K562 (cell line): ENCODE results near the gene SLC6A6. TPM values are rescaled to one million over a fixed set of nuclear protein-coding genes. Genes with fewer than 3 reads are reported as not detected.

Experiments
- ATAC-seq: fragments of 200-7000 bp; cut with Tn5 transposase; 3 replicates; pipeline ENCODE4 v1.9.1; 2020; ENCODE audit warnings: moderate library complexity
- BruUV-seq: library from RNA; stranded (reverse); fragments of 400-500 nt; replicated peaks from 2 replicates; lab custom pipeline; 2021; lab: Mats Ljungman, UMichigan
- CTCF ChIA-PET: fragments of 300-600 bp; formaldehyde crosslinking; extraction: SDS; loops from one replicate; lab custom pipeline; 2021; ENCODE audit warnings: low intra/inter-chr PET ratio; lab: Yijun Ruan, JAX
- POLR2A ChIA-PET: fragments of 300-600, 350-650 bp; sonication (Branson Sonifier 250); formaldehyde crosslinking; extraction: SDS; loops from one replicate; lab custom pipeline; 2021; ENCODE audit warnings: antibody characterized with exemption, inconsistent platforms; lab: Yijun Ruan, JAX
- DNase-seq, 4 experiments: peaks; one replicate each; pipeline versions ENCODE4 v3.0.0 to v3.0.0-alpha.2; 2011 to 2018; ENCODE audit warnings: low spot score in 3 of 4, mixed read lengths in 3 of 4; ENCODE audit errors: extremely low read depth in 1 of 4
- FAIRE-seq: peaks from 2 replicates; lab custom pipeline; 2011; peaks lifted over from hg19 to GRCh38; lab: Jason Lieb, UNC
- H2AFZ ChIP-seq: 2 replicates; pipeline ENCODE4 v1.6.0; 2011; ENCODE audit warnings: low read depth, low read length, control low read depth, inconsistent platforms
- H3K27ac ChIP-seq: fragments of 200-600 bp; 3 replicates; pipeline ENCODE4 v1.8.0; 2011; ENCODE audit warnings: low read depth, mild to moderate bottlenecking, control low read depth, inconsistent platforms, low read length, moderate library complexity, mixed read lengths; ENCODE audit errors: extremely low read depth
- H3K27me3 ChIP-seq, 2 experiments: fragments of 300-600 bp in 1 of 2; 2 replicates in 1 of 2; 3 replicates in 1 of 2; pipeline versions ENCODE4 v1.6.0 to v1.8.0; 2011; ENCODE audit warnings: inconsistent platforms in 2 of 2, low read length in 2 of 2, mild to moderate bottlenecking in 1 of 2, mixed read lengths in 1 of 2, moderate library complexity in 1 of 2; ENCODE audit not compliant: control insufficient read depth in 2 of 2, insufficient read depth in 2 of 2
- H3K36me3 ChIP-seq: fragments of 300-600 bp; 3 replicates; pipeline ENCODE4 v1.8.0; 2011; ENCODE audit warnings: mild to moderate bottlenecking, low read length, inconsistent platforms; ENCODE audit not compliant: control insufficient read depth, insufficient read depth
- H3K4me1 ChIP-seq, 2 experiments: fragments of 200-600 bp in 1 of 2; replicated peaks in 1 of 2; 2 replicates in 1 of 2; 3 replicates in 1 of 2; pipeline versions ENCODE4 v1.5.1 to v1.8.0; 2011; ENCODE audit warnings: inconsistent platforms in 2 of 2, low read length in 2 of 2, mild to moderate bottlenecking in 1 of 2, mixed read lengths in 1 of 2, moderate library complexity in 1 of 2; ENCODE audit not compliant: control insufficient read depth in 2 of 2, insufficient read depth in 2 of 2
- H3K4me2 ChIP-seq: 2 replicates; pipeline ENCODE4 v1.6.1; 2011; ENCODE audit warnings: low read length, control low read depth, inconsistent platforms, mixed read lengths; ENCODE audit not compliant: insufficient read depth
- H3K4me3 ChIP-seq: fragments of 200-600 bp; sonication (generic), shearing (Covaris generic); 2 replicates; pipeline ENCODE4 v1.5.1; 2016; ENCODE audit warnings: control low read depth, inconsistent platforms
- H3K79me2 ChIP-seq: fragments of 200-600 bp; 3 replicates; pipeline ENCODE4 v1.8.0; 2011; ENCODE audit warnings: low read length, inconsistent platforms; ENCODE audit not compliant: control insufficient read depth, insufficient read depth
- H3K9ac ChIP-seq, 2 experiments: 2 replicates each; pipeline versions ENCODE4 v1.6.0 to v1.6.1; 2011; ENCODE audit warnings: low read depth in 2 of 2, low read length in 2 of 2, control low read depth in 1 of 2, inconsistent platforms in 1 of 2, mild to moderate bottlenecking in 1 of 2, mixed read lengths in 1 of 2; ENCODE audit not compliant: insufficient read depth in 1 of 2
- H3K9me1 ChIP-seq: one replicate; pipeline ENCODE4 v1.6.0; 2011; ENCODE audit warnings: inconsistent platforms, mild to moderate bottlenecking, low read length, moderate library complexity; ENCODE audit not compliant: control insufficient read depth, insufficient read depth
- H3K9me3 ChIP-seq: replicated peaks from 2 replicates; pipeline ENCODE4 v1.5.1; 2011; ENCODE audit warnings: low read depth, low read length, inconsistent platforms; ENCODE audit not compliant: control insufficient read depth, insufficient read depth
- H4K20me1 ChIP-seq: replicated peaks from 2 replicates; pipeline ENCODE4 v1.6.1; 2011; ENCODE audit warnings: low read length, inconsistent platforms, mixed read lengths; ENCODE audit not compliant: control insufficient read depth, insufficient read depth
- ATF7 ChIP-seq: fragments of 450-650 bp; IDR thresholded peaks from 2 replicates; pipeline ENCODE4 v1.7.1; 2014; ENCODE audit warnings: mild to moderate bottlenecking, moderate library complexity
- DNMT1 ChIP-seq: fragments of 450-650 bp; IDR thresholded peaks from 2 replicates; pipeline ENCODE4 v1.6.1; 2016; ENCODE audit warnings: antibody characterized with exemption, mild to moderate bottlenecking
- ELF1 ChIP-seq: fragments of 200-800 bp; sonication (Bioruptor generic); IDR thresholded peaks from 2 replicates; pipeline ENCODE4 v1.6.1; 2016; ENCODE audit warnings: missing genetic modification characterization, missing compliant biosample characterization
- ELK1 ChIP-seq: sonication (generic); formaldehyde crosslinking; IDR thresholded peaks from 2 replicates; pipeline ENCODE4 v1.8.1; 2022; ENCODE audit warnings: missing genetic modification reagents
- ETV1 ChIP-seq: fragments of 450-650 bp; conservative IDR thresholded peaks from 2 replicates; pipeline ENCODE4 v1.6.1; 2016; ENCODE audit warnings: missing genetic modification characterization, control low read depth, low read depth, missing compliant biosample characterization
- ETV6 ChIP-seq, 3 experiments: fragments of 150-350 bp in 1 of 3; sonication (generic) in 1 of 3; formaldehyde crosslinking in 1 of 3; IDR thresholded peaks; 2 replicates each; pipeline versions ENCODE4 v1.6.1 to v1.8.0; 2014 to 2022; ENCODE audit warnings: borderline replicate concordance in 2 of 3, low read depth in 2 of 3, antibody characterized with exemption in 1 of 3, low read length in 1 of 3, mild to moderate bottlenecking in 1 of 3, missing genetic modification reagents in 1 of 3
- FIP1L1 ChIP-seq: fragments of 200-400 bp; formaldehyde crosslinking; IDR thresholded peaks from 2 replicates; pipeline ENCODE4 v1.6.1; 2018; ENCODE audit warnings: mild to moderate bottlenecking, low read depth, low read length; ENCODE audit not compliant: poor library complexity, severe bottlenecking
- FOXM1 ChIP-seq, 2 experiments: fragments of 450-650 bp in 1 of 2; sonication (generic) in 1 of 2; formaldehyde crosslinking in 1 of 2; IDR thresholded peaks; 2 replicates each; pipeline versions ENCODE4 v1.6.1 to v1.9.0; 2017 to 2022; ENCODE audit warnings: low read depth in 2 of 2, mild to moderate bottlenecking in 2 of 2, missing genetic modification reagents in 1 of 2, moderate library complexity in 1 of 2
- HDAC1 ChIP-seq, 2 experiments: fragments of 450-650 bp; IDR thresholded peaks; 2 replicates each; pipeline ENCODE4 v1.6.1; 2016 to 2017; ENCODE audit warnings: inconsistent platforms in 1 of 2, mild to moderate bottlenecking in 1 of 2, moderate library complexity in 1 of 2
- MYNN ChIP-seq, 2 experiments: sonication (generic); formaldehyde crosslinking in 1 of 2; IDR thresholded peaks; 2 replicates each; pipeline versions ENCODE4 v1.5.0 to v1.6.1; 2016 to 2020; ENCODE audit warnings: antibody characterized with exemption in 1 of 2, missing genetic modification reagents in 1 of 2
- POLR2G ChIP-seq: fragments of 200-400 bp; formaldehyde crosslinking; IDR thresholded peaks from 2 replicates; pipeline ENCODE4 v1.6.1; 2017; ENCODE audit warnings: low read depth, mild to moderate bottlenecking, antibody characterized with exemption, low read length, moderate library complexity
- SLC30A9 ChIP-seq: fragments of 250-450 bp; sonication (Bioruptor Pico); IDR thresholded peaks from 2 replicates; pipeline ENCODE4 v1.8.0; 2022; ENCODE audit warnings: mild to moderate bottlenecking, moderate library complexity
- SMAD1 ChIP-seq: fragments of 150-350 bp; IDR thresholded peaks from 2 replicates; pipeline ENCODE4 v1.6.1; 2014; ENCODE audit warnings: low read length, low read depth; ENCODE audit not compliant: partially characterized antibody
- ZNF311 ChIP-seq: fragments of 250-450 bp; sonication (Bioruptor Pico); IDR thresholded peaks from 2 replicates; pipeline ENCODE4 v1.4.0; 2020; ENCODE audit warnings: mild to moderate bottlenecking, moderate library complexity
- ZNF316 ChIP-seq: fragments of 450-650 bp; IDR thresholded peaks from 2 replicates; pipeline ENCODE4 v1.6.1; 2016
- ZNF77 ChIP-seq: fragments of 250-450 bp; sonication (Bioruptor Pico); IDR thresholded peaks from 2 replicates; pipeline ENCODE4 v1.5.0; 2020
- WGBS: fragments of 100-300 bp; shearing (Covaris generic); methylation state at CpG from one replicate; pipeline ENCODE4 v1.1.6; 2016; ENCODE audit warnings: low coverage, mixed read lengths; ENCODE audit not compliant: insufficient coverage; ENCODE audit errors: missing lambda C conversion rate; 5-methylcytosine and 5-hydroxymethylcytosine counted together
- in situ Hi-C: fragments of 300-500 bp; cut with MboI; formaldehyde crosslinking; loops from 4 replicates; pipeline ENCODE4 v1.15.0; 2018; ENCODE audit warnings: inconsistent platforms, mixed read lengths
- intact Hi-C: fragments of 100-400 bp; cut with micrococcal nuclease; formaldehyde crosslinking; loops from 2 replicates; pipeline ENCODE4 v1.14.2; 2022
- polyA plus RNA-seq, 8 experiments: library from polyadenylated mRNA; depleted of rRNA in 4 of 8; stranded (reverse) in 5 of 8; unstranded in 3 of 8; fragments of >200 nt; fragmentation: Nextera tagmentation in 2 of 8; fragmentation: Illumina TruSeq in 1 of 8; extraction: Ambion mirVana in 2 of 8; extraction: Trizol in 1 of 8; gene quantifications; 2 replicates each; pipeline versions ENCODE4 v1.2.1 to v1.2.3, GENCODE V29; 2011 to 2014; ENCODE audit warnings: inconsistent platforms in 1 of 8, missing spikeins in 1 of 8
- total RNA-seq, 7 experiments: library from RNA; depleted of rRNA in 6 of 7; stranded (reverse); fragments of >200 nt in 6 of 7; fragmentation: Illumina TruSeq in 2 of 7; extraction: Trizol in 2 of 7; gene quantifications; 2 replicates each; pipeline versions ENCODE4 v1.2.1 to v1.2.3, GENCODE V29; 2011 to 2021; ENCODE audit warnings: low replicate concordance in 1 of 7

The SLC6A6 gene
- total and polyA plus RNA-seq, 9 of the 15 experiments (the other 6 are each of a cell fraction or from before 2014, with no cell fraction given), result 12.3 to 203 (median 93.2) TPM

GRCh38 chr3:14461006-14461747 is 58.8 kb downstream of the SLC6A6 start:
- Histone ChIP-seq H3K79me2 (no peaks in the 10 kb centered on the region), H3K9me1 (peaks cover 3% of the 10 kb centered on the region), H3K27me3 (no peaks in the 10 kb centered on the region), H3K4me3 (no peak overlapping the region), H3K9me3 (no peaks in the 10 kb centered on the region), H2AFZ (no peak overlapping the region), H3K36me3 (peaks cover 99% of the 10 kb centered on the region), H3K9ac (no peak overlapping the region; a peak in 1 of 4 replicates), H3K4me1 (peaks cover 9 to 12% of the 10 kb centered on the region in 2 experiments; a peak in 3 of 5 replicates), H4K20me1 (no peaks in the 10 kb centered on the region), H3K4me2 (no peak overlapping the region), H3K27ac (no peak overlapping the region)
- POLR2A ChIA-PET, result interaction anchor here (0.6 to 1.1 kb wide), 3 partner anchors 19 to 521 kb away, joined by 3 read pairs; no protein-coding TSS in a partner anchor
- no peak for ATAC-seq
- FAIRE-seq, result no peak
- in situ Hi-C loops (loop anchor here (5.0 kb wide), 1 partner anchor 259 kb away; no protein-coding TSS in a partner anchor), intact Hi-C loops (loop anchor here (2.0 to 10.0 kb wide), 2 partner anchors 200 to 566 kb away; no protein-coding TSS in a partner anchor)
- 87% methylated on average over 13 of the region's 13 CpGs for WGBS
- DNase-seq, result no peak
- CTCF ChIA-PET, result interaction anchor here (1.6 to 4.7 kb wide), 4 partner anchors 59 to 564 kb away, joined by 5 to 69 read pairs (median 34); no protein-coding TSS in a partner anchor
- TF ChIP-seq ZNF316 (no peak), ETV6 (IDR thresholded peaks at IDR 0.05; ENCODE audit: borderline replicate concordance in 1 of 2, low read depth in 2 of 2, low read length in 1 of 2) (no peak), ETV6 (CRISPR knock-in tag; IDR thresholded peaks at IDR 0.05; ENCODE audit: borderline replicate concordance) (no peak), ZNF311 (CRISPR knock-in tag) (no peak), FIP1L1 (no peak), ATF7 (no peak), SMAD1 (no peak), ELF1 (tag) (0 out of 2 replicates have a peak, but pooled peaks have one; percentile 37), MYNN (IDR thresholded peaks at IDR 0.05) (no peak), MYNN (CRISPR knock-in tag; IDR thresholded peaks at IDR 0.05) (no peak), ZNF77 (CRISPR knock-in tag) (no peak), ELK1 (CRISPR knock-in tag) (no peak), SLC30A9 (no peak), FOXM1 (IDR thresholded peaks at IDR 0.05; ENCODE audit: low read depth) (no peak), FOXM1 (CRISPR knock-in tag; IDR thresholded peaks at IDR 0.05; ENCODE audit: low read depth) (no peak), ETV1 (tag) (no peak), DNMT1 (no peak), POLR2G (peak; percentile 38; the same call in 1 of the 2 replicates), HDAC1 (IDR thresholded peaks at IDR 0.05) (no peak)
- BruUV-seq, result no TSS peak
